ENCODE results near the gene HOXC10. TPM values are rescaled to one million over a fixed set of nuclear protein-coding genes. Genes with fewer than 3 reads are reported as not detected.

HOXC10 gene
- total RNA-seq, 1 donor from 2014 or later, result 0.96 TPM

- TF ChIP-seq CTCF (IDR thresholded peaks at IDR 0.05; ENCODE audit: unreplicated experiment), result no peak
- H3K4me1 Mint-ChIP-seq, result peaks cover 10% of the 10 kb centered on the region
- DNase-seq (ENCODE audit: low spot score in 2 of 2, unreplicated experiment in 2 of 2), result no peak
- H3K27me3 Mint-ChIP-seq (ENCODE audit: low read depth), result peaks cover 98% of the 10 kb centered on the region
- H3K27ac Mint-ChIP-seq, result no peak overlapping the region
- no peak overlapping the region for H3K4me3 Mint-ChIP-seq
- H3K9me3 Mint-ChIP-seq, result no peaks in the 10 kb centered on the region
- no peaks in the 10 kb centered on the region for H3K36me3 Mint-ChIP-seq
Observed at GRCh38 chr12:53956251-53956887, 28.6 kb upstream of the HOXC10 start.

GRCh38 chr12:53956914-53957536 lies 27.9 kb upstream of the HOXC10 start:
- no peaks in the 10 kb centered on the region for H3K36me3 Mint-ChIP-seq
- no peak for DNase-seq (ENCODE audit: low spot score in 2 of 2, unreplicated experiment in 2 of 2)
- no peak for TF ChIP-seq CTCF (IDR thresholded peaks at IDR 0.05; ENCODE audit: unreplicated experiment)
- peaks cover 10% of the 10 kb centered on the region for H3K4me1 Mint-ChIP-seq
- peaks cover 98% of the 10 kb centered on the region for H3K27me3 Mint-ChIP-seq (ENCODE audit: low read depth)
- H3K4me3 Mint-ChIP-seq, result no peak overlapping the region
- H3K27ac Mint-ChIP-seq, result no peak overlapping the region
- H3K9me3 Mint-ChIP-seq, result no peaks in the 10 kb centered on the region

- no peak overlapping the region for H3K27ac Mint-ChIP-seq
- peaks cover 98% of the 10 kb centered on the region for H3K27me3 Mint-ChIP-seq (ENCODE audit: low read depth)
- H3K9me3 Mint-ChIP-seq, result no peaks in the 10 kb centered on the region
- H3K4me3 Mint-ChIP-seq, result no peak overlapping the region
- H3K36me3 Mint-ChIP-seq, result no peaks in the 10 kb centered on the region
- no peak for TF ChIP-seq CTCF (IDR thresholded peaks at IDR 0.05; ENCODE audit: unreplicated experiment)
- peaks cover 6% of the 10 kb centered on the region for H3K4me1 Mint-ChIP-seq
- no peak for DNase-seq (ENCODE audit: low spot score in 2 of 2, unreplicated experiment in 2 of 2)
Observed at GRCh38 chr12:53958128-53958527, 26.8 kb upstream of the HOXC10 start.

GRCh38 chr12:53959314-53959713 lies 25.6 kb upstream of the HOXC10 start:
- Mint-ChIP-seq H3K27me3 (ENCODE audit: low read depth) (peaks cover 98% of the 10 kb centered on the region), H3K4me1 (peaks cover 2% of the 10 kb centered on the region), H3K36me3 (no peaks in the 10 kb centered on the region), H3K9me3 (no peaks in the 10 kb centered on the region), H3K4me3 (no peak overlapping the region), H3K27ac (no peak overlapping the region)
- TF ChIP-seq CTCF (IDR thresholded peaks at IDR 0.05; ENCODE audit: unreplicated experiment), result no peak
- DNase-seq (ENCODE audit: low spot score in 2 of 2, unreplicated experiment in 2 of 2), result no peak

GRCh38 chr12:53960187-53961024 lies 24.5 kb upstream of the HOXC10 start:
- Mint-ChIP-seq H3K27me3 (ENCODE audit: low read depth) (peaks cover 100% of the 10 kb centered on the region), H3K9me3 (no peaks in the 10 kb centered on the region), H3K4me3 (no peak overlapping the region)

More at GRCh38 chr12:53960187-53961024, 24.5 kb upstream of the HOXC10 start:
- no peak for DNase-seq (ENCODE audit: low spot score in 2 of 2, unreplicated experiment in 2 of 2)
- no peak for TF ChIP-seq CTCF (IDR thresholded peaks at IDR 0.05; ENCODE audit: unreplicated experiment)
- Mint-ChIP-seq H3K27ac (no peak overlapping the region), H3K4me1 (peaks cover 2% of the 10 kb centered on the region), H3K36me3 (no peaks in the 10 kb centered on the region)

All from mesothelial cell of epicardium (in vitro differentiated cells).